ENCODE results near the gene FRMPD4.

DNA sequence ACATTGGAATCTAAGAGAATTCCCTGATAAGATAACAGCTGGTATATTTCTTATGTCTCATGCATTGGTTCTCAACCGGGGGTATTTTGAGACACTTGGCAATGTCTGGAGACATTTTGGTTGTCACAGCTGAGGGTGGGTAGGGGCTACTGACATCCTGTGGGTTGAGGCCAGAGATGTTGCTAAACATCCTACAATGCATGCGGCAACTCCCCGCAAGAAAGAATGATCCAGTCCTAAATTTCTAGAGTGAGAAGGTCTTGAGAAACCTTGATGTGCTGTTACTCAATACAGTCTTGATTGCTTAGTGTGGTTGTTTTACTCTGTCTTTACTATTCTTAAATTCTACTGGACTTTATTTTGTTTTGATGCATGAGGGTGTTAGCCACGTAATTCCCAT is 287.2 kb downstream of the FRMPD4 start:
- TF ChIP-seq, protein P1, sequence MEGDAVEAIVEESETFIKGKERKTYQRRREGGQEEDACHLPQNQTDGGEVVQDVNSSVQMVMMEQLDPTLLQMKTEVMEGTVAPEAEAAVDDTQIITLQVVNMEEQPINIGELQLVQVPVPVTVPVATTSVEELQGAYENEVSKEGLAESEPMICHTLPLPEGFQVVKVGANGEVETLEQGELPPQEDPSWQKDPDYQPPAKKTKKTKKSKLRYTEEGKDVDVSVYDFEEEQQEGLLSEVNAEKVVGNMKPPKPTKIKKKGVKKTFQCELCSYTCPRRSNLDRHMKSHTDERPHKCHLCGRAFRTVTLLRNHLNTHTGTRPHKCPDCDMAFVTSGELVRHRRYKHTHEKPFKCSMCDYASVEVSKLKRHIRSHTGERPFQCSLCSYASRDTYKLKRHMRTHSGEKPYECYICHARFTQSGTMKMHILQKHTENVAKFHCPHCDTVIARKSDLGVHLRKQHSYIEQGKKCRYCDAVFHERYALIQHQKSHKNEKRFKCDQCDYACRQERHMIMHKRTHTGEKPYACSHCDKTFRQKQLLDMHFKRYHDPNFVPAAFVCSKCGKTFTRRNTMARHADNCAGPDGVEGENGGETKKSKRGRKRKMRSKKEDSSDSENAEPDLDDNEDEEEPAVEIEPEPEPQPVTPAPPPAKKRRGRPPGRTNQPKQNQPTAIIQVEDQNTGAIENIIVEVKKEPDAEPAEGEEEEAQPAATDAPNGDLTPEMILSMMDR (IDR thresholded peaks at IDR 0.05; ENCODE audit: insufficient read depth, low read depth, low read length): no peak
- TF ChIP-seq EZH2 (IDR thresholded peaks at IDR 0.05; ENCODE audit: insufficient read depth, low read length): no peak

Measured in astrocyte (in vitro differentiated cells and primary cell).